Stomach smooth muscle (tissue), 2 donors: ENCODE measurements around the gene TAF4.
"Not testable (repeated sequence)": the region's sequence is repeated elsewhere in the genome, so short reads cannot be mapped to it uniquely, and the experiment has no call there.

ENCODE experiments used
- H3K27ac ChIP-seq: one replicate; pipeline ENCODE4 v1.7.0; 2013; ENCODE audit warnings: mild to moderate bottlenecking, low read length, inconsistent platforms
- H3K27me3 ChIP-seq, 2 donors: one replicate each; pipeline ENCODE4 v1.7.0; 2013; ENCODE audit warnings: low read length in 2 of 2; ENCODE audit not compliant: insufficient read depth in 2 of 2, control insufficient read depth in 1 of 2
- H3K36me3 ChIP-seq, 2 donors: one replicate each; pipeline ENCODE4 v1.7.0; 2013; ENCODE audit warnings: low read length in 2 of 2; ENCODE audit not compliant: control insufficient read depth in 2 of 2, insufficient read depth in 2 of 2
- H3K4me1 ChIP-seq: one replicate; pipeline ENCODE4 v1.7.0; 2013; ENCODE audit warnings: low read length; ENCODE audit not compliant: control insufficient read depth, insufficient read depth
- H3K4me3 ChIP-seq, 2 donors: one replicate each; pipeline ENCODE4 v1.7.0; 2013; ENCODE audit warnings: low read length in 2 of 2
- H3K9ac ChIP-seq, 2 donors: one replicate each; pipeline ENCODE4 v1.7.0; 2013; ENCODE audit warnings: low read length in 2 of 2, mild to moderate bottlenecking in 1 of 2
- H3K9me3 ChIP-seq, 2 donors: one replicate each; pipeline ENCODE4 v1.7.0; 2013; ENCODE audit warnings: low read length in 2 of 2; ENCODE audit not compliant: control insufficient read depth in 2 of 2
- donor health status: healthy.
- donor health status: Pancreatic carcinoma.

Gene TAF4

GRCh38 chr20:61985096-61985495 is 80.6 kb downstream of the TAF4 start:
- Histone ChIP-seq H3K36me3 (peaks cover 21 to 34% of the 10 kb centered on the region in 2 donors), H3K9me3 (no peaks in the 10 kb centered on the region), H3K4me1 (no peaks in the 10 kb centered on the region), H3K27ac (no peak overlapping the region), H3K27me3 (no peaks in the 10 kb centered on the region), H3K9ac (no peak overlapping the region), H3K4me3 (no peak overlapping the region)

- H3K9ac ChIP-seq, H3K27ac ChIP-seq, H3K9me3 ChIP-seq, H3K4me1 ChIP-seq, H3K4me3 ChIP-seq, H3K27me3 ChIP-seq: not testable (repeated sequence)
- H3K36me3 ChIP-seq: peaks cover 16 to 30% of the 10 kb centered on the region in 2 donors
Measured at GRCh38 chr20:61984431-61984830, 81.2 kb downstream of the TAF4 start.

GRCh38 chr20:61983965-61984364 is 81.7 kb downstream of the TAF4 start:
- H3K4me1 ChIP-seq: no peaks in the 10 kb centered on the region
- no peaks in the 10 kb centered on the region for H3K27me3 ChIP-seq
- H3K36me3 ChIP-seq: peaks cover 16 to 30% of the 10 kb centered on the region in 2 donors
- no peaks in the 10 kb centered on the region for H3K9me3 ChIP-seq
- H3K27ac ChIP-seq: no peak overlapping the region
- H3K9ac ChIP-seq: no peak overlapping the region
- no peak overlapping the region for H3K4me3 ChIP-seq

- no peaks in the 10 kb centered on the region for H3K4me1 ChIP-seq
- H3K36me3 ChIP-seq: peaks cover 15 to 28% of the 10 kb centered on the region in 2 donors
- H3K27me3 ChIP-seq: no peaks in the 10 kb centered on the region
- no peak overlapping the region for H3K27ac ChIP-seq
- no peaks in the 10 kb centered on the region for H3K9me3 ChIP-seq
- no peak overlapping the region for H3K4me3 ChIP-seq
- no peak overlapping the region for H3K9ac ChIP-seq
Measured at GRCh38 chr20:61982951-61983315, 82.7 kb downstream of the TAF4 start.

GRCh38 chr20:61982191-61982950 is 83.3 kb downstream of the TAF4 start:
- no peak overlapping the region for H3K27ac ChIP-seq
- peaks cover 9 to 23% of the 10 kb centered on the region in 2 donors for H3K36me3 ChIP-seq
- H3K4me1 ChIP-seq: no peaks in the 10 kb centered on the region
- no peaks in the 10 kb centered on the region for H3K9me3 ChIP-seq
- no peak overlapping the region for H3K4me3 ChIP-seq
- H3K9ac ChIP-seq: no peak overlapping the region
- H3K27me3 ChIP-seq: no peaks in the 10 kb centered on the region

GRCh38 chr20:61981691-61982090 is 84.0 kb downstream of the TAF4 start:
- H3K27me3 ChIP-seq, H3K4me3 ChIP-seq, H3K9me3 ChIP-seq, H3K27ac ChIP-seq, H3K4me1 ChIP-seq, H3K9ac ChIP-seq: not testable (repeated sequence)
- H3K36me3 ChIP-seq: peaks cover 8 to 16% of the 10 kb centered on the region in 2 donors

GRCh38 chr20:61980647-61981583 is 84.8 kb downstream of the TAF4 start:
- H3K27me3 ChIP-seq: no peaks in the 10 kb centered on the region
- no peaks in the 10 kb centered on the region for H3K4me1 ChIP-seq
- H3K9ac ChIP-seq: no peak overlapping the region
- no peak overlapping the region for H3K4me3 ChIP-seq
- peaks cover 8 to 19% of the 10 kb centered on the region in 2 donors for H3K36me3 ChIP-seq
- H3K27ac ChIP-seq: no peak overlapping the region
- H3K9me3 ChIP-seq: no peaks in the 10 kb centered on the region

GRCh38 chr20:61979701-61980635 is 85.7 kb downstream of the TAF4 start:
- H3K36me3 ChIP-seq: peaks cover 8 to 20% of the 10 kb centered on the region in 2 donors
- H3K9ac ChIP-seq: no peak overlapping the region
- no peaks in the 10 kb centered on the region for H3K4me1 ChIP-seq
- no peaks in the 10 kb centered on the region for H3K9me3 ChIP-seq
- H3K27me3 ChIP-seq: no peaks in the 10 kb centered on the region
- H3K27ac ChIP-seq: no peak overlapping the region
- no peak overlapping the region for H3K4me3 ChIP-seq

- H3K36me3 ChIP-seq: peaks cover 7 to 19% of the 10 kb centered on the region in 2 donors
- no peaks in the 10 kb centered on the region for H3K9me3 ChIP-seq
- no peak overlapping the region for H3K9ac ChIP-seq
- H3K4me3 ChIP-seq: no peak overlapping the region
- no peaks in the 10 kb centered on the region for H3K4me1 ChIP-seq
- H3K27me3 ChIP-seq: no peaks in the 10 kb centered on the region
- no peak overlapping the region for H3K27ac ChIP-seq
Measured at GRCh38 chr20:61979090-61979489, 86.6 kb downstream of the TAF4 start.

GRCh38 chr20:61978491-61978890 is 87.2 kb downstream of the TAF4 start:
- Histone ChIP-seq H3K9me3 (no peaks in the 10 kb centered on the region), H3K4me3 (no peak overlapping the region), H3K4me1 (no peaks in the 10 kb centered on the region), H3K27me3 (no peaks in the 10 kb centered on the region), H3K36me3 (peaks cover 6 to 21% of the 10 kb centered on the region in 2 donors), H3K9ac (no peak overlapping the region), H3K27ac (no peak overlapping the region)
